Endothelial cell (in vitro differentiated cells): ENCODE data around the gene PNMA8C. TPM values are rescaled to one million over a fixed set of nuclear protein-coding genes. Genes with fewer than 3 reads are reported as not detected.

ENCODE experiments used
- DNase-seq: peaks from one replicate; pipeline ENCODE4 v3.0.0; 2021; ENCODE audit warnings: low spot score
- H3K27ac Mint-ChIP-seq: one replicate; pipeline ENCODE4 v1.8.0; 2021; ENCODE audit warnings: mixed read lengths, inconsistent platforms; ENCODE audit not compliant: unreplicated experiment
- H3K27me3 Mint-ChIP-seq: one replicate; pipeline ENCODE4 v1.8.0; 2021; ENCODE audit warnings: mild to moderate bottlenecking, moderate library complexity, mixed read lengths, inconsistent platforms; ENCODE audit not compliant: unreplicated experiment
- H3K36me3 Mint-ChIP-seq: one replicate; pipeline ENCODE4 v1.8.0; 2021; ENCODE audit warnings: mild to moderate bottlenecking, low read depth, mixed read lengths, inconsistent platforms; ENCODE audit not compliant: unreplicated experiment
- H3K4me1 Mint-ChIP-seq: one replicate; pipeline ENCODE4 v1.8.0; 2021; ENCODE audit warnings: mild to moderate bottlenecking, mixed read lengths, inconsistent platforms; ENCODE audit not compliant: unreplicated experiment
- H3K4me3 Mint-ChIP-seq: one replicate; pipeline ENCODE4 v1.8.0; 2021; ENCODE audit warnings: mild to moderate bottlenecking, mixed read lengths, inconsistent platforms; ENCODE audit not compliant: unreplicated experiment
- H3K9me3 Mint-ChIP-seq: one replicate; pipeline ENCODE4 v1.8.0; 2021; ENCODE audit warnings: mixed read lengths, inconsistent platforms; ENCODE audit not compliant: unreplicated experiment
- total RNA-seq: library from RNA; stranded (reverse); fragmentation: NEBNext Ultra II Directional; extraction: Animal tissue kit (Norgen Biotek cat#: 25700); gene quantifications from one replicate; pipeline ENCODE4 v1.2.1, GENCODE V29; 2021; ENCODE audit not compliant: unreplicated experiment
- TF ChIP-seq, protein P1 (sequence below): fragments of 200-600 bp; sonication (generic); IDR thresholded peaks from one replicate; pipeline ENCODE4 v1.5.0; 2021; ENCODE audit warnings: antibody characterized with exemption; ENCODE audit not compliant: unreplicated experiment

The PNMA8C gene
- total RNA-seq, 1 donor from 2014 or later, result 0.41 TPM

DNA sequence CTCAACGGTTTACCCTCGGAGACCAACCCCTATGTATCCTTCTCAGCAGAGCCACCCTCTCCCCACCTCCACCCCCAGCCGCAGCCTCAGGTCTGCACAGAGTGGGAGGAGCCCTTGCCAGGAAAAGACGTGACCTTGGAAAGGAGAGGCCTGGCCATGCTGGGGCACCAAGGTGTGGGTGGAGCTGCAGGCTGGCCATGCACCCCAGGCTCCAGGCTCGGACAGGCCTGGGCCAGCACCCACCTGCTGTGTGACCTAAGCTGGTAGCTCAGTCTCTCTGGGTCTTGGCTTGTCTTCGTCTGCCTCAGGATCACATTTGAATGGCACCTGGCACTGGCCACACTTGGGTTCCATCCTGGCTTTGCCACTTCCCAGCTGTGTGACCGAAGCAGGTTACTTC lies 44.9 kb downstream of the PNMA8C start:
- no peaks in the 10 kb centered on the region for H3K4me1 Mint-ChIP-seq
- TF ChIP-seq, protein P1, sequence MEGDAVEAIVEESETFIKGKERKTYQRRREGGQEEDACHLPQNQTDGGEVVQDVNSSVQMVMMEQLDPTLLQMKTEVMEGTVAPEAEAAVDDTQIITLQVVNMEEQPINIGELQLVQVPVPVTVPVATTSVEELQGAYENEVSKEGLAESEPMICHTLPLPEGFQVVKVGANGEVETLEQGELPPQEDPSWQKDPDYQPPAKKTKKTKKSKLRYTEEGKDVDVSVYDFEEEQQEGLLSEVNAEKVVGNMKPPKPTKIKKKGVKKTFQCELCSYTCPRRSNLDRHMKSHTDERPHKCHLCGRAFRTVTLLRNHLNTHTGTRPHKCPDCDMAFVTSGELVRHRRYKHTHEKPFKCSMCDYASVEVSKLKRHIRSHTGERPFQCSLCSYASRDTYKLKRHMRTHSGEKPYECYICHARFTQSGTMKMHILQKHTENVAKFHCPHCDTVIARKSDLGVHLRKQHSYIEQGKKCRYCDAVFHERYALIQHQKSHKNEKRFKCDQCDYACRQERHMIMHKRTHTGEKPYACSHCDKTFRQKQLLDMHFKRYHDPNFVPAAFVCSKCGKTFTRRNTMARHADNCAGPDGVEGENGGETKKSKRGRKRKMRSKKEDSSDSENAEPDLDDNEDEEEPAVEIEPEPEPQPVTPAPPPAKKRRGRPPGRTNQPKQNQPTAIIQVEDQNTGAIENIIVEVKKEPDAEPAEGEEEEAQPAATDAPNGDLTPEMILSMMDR, result no peak
- peaks cover 56% of the 10 kb centered on the region for H3K36me3 Mint-ChIP-seq
- H3K27me3 Mint-ChIP-seq, result peaks cover 11% of the 10 kb centered on the region
- H3K4me3 Mint-ChIP-seq, result no peak overlapping the region
- no peak overlapping the region for H3K27ac Mint-ChIP-seq
- DNase-seq, result no peak
- H3K9me3 Mint-ChIP-seq, result no peaks in the 10 kb centered on the region

DNA sequence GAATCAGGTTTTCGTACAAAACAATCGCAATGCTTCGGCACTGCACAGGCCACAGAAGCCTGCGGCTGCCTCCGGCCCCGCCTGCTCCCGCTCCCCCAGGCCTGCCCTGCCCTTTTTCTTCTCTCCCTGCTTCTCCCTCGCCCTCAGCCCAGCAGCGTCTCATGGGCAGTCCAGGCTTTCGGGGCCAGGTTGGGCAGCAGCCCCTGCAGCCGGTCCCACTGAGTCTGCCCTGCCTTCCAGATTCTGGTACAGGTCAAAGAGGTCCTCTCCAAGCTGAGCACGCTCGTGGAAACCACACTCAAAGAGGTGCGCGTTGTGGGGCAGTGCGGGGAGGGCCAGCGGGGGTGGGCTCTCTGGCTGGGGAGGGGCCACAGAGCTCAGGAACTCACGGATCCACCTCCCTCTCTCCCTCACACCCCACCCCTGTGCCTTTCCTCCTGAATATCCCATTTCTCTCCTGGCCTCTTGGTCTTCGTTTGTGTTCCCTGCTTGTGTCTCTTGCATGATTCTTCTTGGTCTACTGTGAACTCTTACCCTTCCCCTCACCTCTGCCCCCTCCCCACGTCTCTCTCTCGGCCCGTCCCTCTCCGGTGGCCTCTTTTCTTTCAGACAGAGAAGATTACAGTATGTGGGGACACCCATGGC lies 45.4 kb downstream of the PNMA8C start:
- no peaks in the 10 kb centered on the region for H3K4me1 Mint-ChIP-seq
- DNase-seq, result no peak
- no peak overlapping the region for H3K27ac Mint-ChIP-seq
- peaks cover 11% of the 10 kb centered on the region for H3K27me3 Mint-ChIP-seq
- no peak overlapping the region for H3K4me3 Mint-ChIP-seq
- peaks cover 50% of the 10 kb centered on the region for H3K36me3 Mint-ChIP-seq
- H3K9me3 Mint-ChIP-seq, result no peaks in the 10 kb centered on the region
- TF ChIP-seq, protein P1, result no peak

DNA sequence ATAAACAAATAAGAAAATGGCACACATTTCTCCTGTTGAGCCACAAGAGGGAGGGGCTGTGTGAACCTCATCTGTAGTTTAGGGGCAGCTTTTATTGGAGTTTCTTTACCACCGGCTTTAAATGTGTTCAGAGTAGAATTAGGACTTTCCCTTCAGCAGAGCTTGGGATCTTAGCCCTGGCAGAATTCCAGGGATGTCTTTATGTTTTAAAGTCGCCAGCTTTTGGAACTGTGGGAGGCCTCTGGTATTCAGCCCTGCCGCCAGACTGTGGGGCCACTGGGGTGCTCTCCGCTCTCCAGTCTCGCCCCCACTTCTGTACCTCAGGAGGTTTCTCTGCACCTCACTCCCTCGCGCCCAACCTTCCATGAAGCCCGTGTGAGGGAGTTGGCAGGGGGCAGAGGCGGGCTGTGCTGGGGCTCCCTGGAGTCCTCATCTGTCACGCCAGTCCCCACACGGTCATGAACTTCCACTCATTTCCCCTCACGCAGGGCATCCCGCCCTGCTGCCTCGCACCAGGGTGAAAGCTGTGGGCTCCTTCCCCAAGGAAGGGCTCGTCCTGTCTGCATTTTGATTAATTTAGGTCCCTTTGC lies 46.9 kb downstream of the PNMA8C start:
- no peak for DNase-seq
- Mint-ChIP-seq H3K27ac (no peak overlapping the region), H3K4me3 (peak overlapping the region; percentile 26), H3K27me3 (peaks cover 6% of the 10 kb centered on the region), H3K9me3 (no peaks in the 10 kb centered on the region), H3K36me3 (peaks cover 43% of the 10 kb centered on the region), H3K4me1 (no peaks in the 10 kb centered on the region)
- TF ChIP-seq, protein P1, result no peak

DNA sequence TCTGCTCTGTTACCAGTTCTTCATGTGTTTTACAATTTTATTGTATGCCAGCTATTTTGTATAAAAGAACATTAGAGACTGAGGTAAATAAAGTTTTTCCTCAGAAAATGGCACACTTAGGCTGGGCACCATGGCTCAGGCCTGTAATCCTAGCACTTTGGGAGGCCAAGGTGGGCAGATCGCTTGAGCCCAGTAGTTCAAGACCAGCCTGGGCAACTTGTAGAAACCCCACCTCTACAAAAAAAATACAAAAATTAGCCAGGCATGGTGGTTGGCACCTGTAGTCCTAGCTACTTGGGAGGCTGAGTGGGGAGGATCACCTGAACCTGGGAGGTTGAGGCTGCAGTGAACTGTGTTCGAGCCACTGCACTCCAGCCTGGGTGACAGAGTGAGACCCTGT lies 47.4 kb downstream of the PNMA8C start:
- Mint-ChIP-seq H3K4me3 (no peak overlapping the region), H3K27ac (no peak overlapping the region), H3K9me3 (no peaks in the 10 kb centered on the region), H3K27me3 (peaks cover 6% of the 10 kb centered on the region), H3K36me3 (peaks cover 45% of the 10 kb centered on the region), H3K4me1 (no peaks in the 10 kb centered on the region)
- DNase-seq, result no peak
- TF ChIP-seq, protein P1, result no peak

DNA sequence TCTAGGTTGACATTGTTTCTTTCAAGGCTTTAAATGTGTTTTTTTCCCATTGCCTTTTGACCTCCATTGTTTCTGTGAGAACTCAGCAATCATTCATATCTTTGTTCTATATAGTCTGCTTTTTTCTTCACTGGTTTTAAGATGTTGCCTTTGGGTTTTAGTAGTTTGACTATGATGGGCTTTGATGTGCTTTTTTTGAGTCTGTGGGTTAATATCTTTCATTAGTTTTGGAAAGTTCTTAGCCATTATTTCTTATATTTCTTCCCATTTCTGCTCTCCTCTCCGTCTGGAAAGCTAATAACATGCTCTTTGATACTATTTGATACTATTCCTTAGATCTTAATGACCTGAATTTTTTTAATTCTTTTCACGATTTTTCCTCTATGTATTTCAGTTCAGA lies 48.0 kb downstream of the PNMA8C start:
- Mint-ChIP-seq H3K27ac (no peak overlapping the region), H3K4me3 (no peak overlapping the region), H3K4me1 (no peaks in the 10 kb centered on the region), H3K9me3 (no peaks in the 10 kb centered on the region), H3K36me3 (peaks cover 47% of the 10 kb centered on the region), H3K27me3 (peaks cover 8% of the 10 kb centered on the region)
- TF ChIP-seq, protein P1, result no peak
- DNase-seq, result no peak
